T-helper 9 cell (primary cell): ENCODE data around the gene MLPH.
"Not testable (repeated sequence)": the region's sequence is repeated elsewhere in the genome, so short reads cannot be mapped to it uniquely, and the experiment has no call there.

Experiments used
- DNase-seq: peaks from one replicate; pipeline ENCODE4 v3.0.0-alpha.2; 2020

The MLPH gene

DNA sequence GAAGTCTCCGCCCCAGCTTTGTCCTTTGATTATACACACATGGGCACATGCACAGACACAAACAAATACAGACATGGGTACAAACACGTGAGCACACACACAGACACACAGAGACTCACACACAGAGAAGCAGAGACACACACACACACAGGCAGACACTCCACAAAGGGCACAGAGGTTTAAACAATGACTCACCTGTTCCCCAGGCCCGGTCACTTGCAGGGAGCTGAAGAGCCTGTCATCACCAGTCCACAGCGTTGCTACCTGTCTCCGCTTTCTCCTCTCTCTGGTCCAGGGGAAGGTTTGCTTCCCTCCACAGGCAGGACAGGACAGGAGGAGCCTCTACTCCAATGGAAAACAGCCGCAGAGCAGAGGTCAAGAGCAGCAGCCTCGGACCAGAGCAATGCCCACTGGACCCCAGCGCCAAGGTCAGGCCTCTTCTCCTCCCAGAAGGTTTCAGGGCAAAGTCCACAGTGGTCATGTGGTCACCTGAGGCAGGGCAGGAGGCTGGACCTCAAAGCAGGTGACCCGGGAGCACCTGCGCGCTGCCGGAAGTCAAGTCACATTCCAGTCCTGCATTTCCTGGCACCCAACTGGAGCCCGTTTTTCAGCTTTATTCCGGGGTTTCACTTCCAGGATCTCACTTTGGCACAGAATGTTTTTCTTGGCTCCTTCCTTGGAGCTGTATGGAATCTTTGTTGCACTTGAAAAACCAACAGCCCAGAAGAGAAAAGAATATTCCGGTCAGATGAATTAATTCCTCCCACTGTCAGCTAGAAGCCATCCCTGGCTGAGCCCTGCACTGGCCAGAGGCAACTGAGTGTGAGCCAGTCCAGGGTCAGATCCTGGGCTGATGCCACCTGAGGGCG lies 103.5 kb downstream of the MLPH start, which contains the start of gene RAB17:
Gene RAB17 (minus strand): TSS at position 463 of the 869 bp plus-strand sequence. CDS start 4,580 bp downstream, outside the sequence.
- no peak for DNase-seq

DNA sequence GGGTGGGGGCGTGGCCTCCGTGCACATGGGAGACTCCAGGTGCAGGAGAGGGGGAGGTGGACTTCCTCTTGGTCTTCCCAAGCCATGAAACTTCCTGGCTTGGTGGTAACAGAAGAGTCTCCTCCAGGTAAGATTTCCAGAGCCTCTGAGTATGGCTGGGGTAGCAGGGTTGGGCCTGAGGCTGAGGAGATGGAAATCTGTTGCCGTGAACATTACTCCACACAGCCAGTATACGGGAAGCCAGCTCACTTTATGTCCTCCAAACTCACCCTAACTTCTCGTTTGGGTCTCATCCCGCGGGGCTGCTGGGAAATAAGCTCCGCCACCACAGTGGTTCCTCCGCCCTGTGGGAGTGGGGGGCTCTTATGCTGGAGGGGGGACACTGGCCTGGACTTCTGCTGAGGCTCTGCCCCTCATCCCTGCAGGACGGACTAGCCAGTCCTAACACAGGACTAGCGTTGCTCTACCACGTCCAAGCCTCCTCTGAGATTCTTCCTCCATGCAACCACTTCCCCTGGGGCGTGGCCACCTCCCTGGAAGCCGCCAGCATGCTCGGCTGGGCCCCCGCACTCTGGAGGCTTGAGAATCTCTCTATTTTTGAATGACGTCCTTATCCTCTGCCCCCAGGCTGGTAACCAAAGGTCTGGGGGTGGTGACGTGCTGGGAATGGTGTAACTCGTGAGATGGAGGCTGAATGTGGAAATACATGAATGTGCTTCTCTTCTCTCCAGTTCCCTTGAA lies 104.3 kb downstream of the MLPH start:
- DNase-seq: no peak

DNA sequence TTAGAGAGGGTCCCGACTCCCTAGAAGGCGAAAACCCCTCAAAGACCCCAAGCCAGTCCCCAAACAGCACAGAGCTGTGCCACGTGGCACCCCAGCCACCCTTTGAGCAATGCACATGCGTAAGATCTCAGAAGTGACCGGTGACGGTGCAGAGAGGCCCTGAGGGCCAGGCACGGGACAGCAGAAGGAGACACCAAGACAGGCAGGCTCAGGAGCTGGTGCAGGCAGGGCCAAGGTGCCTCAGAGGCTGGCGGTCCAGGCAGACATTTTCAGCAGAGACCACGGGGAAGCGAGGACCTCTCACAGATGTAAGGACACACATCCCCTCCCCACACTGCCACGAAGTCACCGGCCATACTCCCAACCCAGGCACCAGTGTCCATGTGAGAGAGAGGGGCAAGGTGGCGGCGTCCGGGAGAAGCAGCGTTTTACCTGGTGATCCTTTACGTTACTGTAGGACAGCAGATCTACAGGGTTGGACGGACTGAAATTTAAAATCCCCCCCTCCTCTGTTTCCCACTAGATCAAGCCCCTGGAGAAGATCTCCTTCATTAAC lies 105.5 kb downstream of the MLPH start:
- no peak for DNase-seq

DNA sequence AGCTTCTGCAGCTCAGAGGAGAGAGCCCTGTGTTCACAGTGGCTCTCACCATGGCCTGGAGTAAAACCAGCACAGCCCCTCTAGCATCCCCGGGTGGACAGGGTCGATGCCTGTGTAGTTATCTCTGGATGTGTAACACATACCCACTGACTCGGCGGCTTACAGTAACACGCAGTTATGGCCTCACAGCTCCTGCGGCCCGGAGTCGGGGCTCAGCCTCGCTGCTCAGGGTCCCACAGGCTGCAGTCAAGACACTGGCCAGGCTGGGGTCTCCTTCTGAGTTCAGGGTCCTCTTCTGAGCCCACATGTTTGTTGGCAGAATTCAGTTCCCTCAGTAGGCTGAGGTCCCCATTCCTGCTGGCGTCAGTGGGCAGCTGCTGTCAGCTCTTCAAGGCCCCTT lies 106.0 kb downstream of the MLPH start:
- no peak for DNase-seq

DNA sequence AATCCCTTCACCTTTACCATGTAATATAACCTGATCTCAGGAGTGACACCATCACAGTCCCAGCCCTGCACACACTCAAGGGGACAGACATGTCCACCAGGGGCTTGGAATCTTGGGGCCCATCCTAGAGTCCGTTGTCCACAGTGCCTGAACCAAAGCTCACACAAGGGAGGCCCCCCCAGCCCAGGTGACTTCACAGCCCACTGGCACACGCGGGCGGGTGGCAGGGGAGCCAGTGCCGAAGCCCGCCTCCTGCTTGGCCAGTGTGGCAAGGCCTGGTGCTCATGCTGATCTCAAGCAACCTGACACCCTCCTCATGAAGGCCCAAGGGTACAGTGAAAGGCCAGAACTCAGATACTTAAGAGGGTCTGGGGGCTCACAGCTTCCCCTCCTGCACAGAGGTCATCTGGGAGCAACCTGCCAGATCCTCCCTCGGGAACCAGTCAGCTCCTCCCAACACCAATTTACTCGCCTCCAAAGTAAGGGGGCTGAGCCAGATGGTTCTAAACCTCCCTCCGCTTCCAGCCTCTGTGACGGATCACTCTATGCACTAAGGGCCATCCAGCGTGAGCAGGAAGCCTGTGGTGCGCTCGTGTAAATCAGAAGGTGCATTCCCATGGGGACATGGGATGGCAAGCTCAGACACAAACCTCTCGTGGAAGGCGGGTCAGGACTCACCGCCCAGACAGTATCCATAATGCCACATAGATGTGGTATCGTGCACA lies 106.7 kb downstream of the MLPH start:
- DNase-seq: no peak

DNA sequence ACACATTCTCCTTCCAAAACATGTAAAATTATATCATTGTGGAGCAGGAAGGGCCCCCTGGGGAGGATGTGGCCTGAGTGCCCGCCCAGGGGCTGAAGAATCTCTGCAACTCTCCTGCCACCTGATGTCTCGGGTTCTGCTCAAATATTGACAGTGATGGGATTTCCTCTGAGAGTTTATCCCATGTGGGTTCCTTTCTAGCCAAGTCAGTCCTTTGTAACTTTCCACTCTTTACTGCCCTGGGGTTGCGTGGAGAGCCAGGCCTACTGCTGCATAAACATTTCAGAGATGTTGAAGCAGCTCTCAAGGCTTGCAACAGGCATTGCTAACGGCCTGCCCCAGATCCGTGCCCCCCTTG lies 107.4 kb downstream of the MLPH start:
- no peak for DNase-seq

DNA sequence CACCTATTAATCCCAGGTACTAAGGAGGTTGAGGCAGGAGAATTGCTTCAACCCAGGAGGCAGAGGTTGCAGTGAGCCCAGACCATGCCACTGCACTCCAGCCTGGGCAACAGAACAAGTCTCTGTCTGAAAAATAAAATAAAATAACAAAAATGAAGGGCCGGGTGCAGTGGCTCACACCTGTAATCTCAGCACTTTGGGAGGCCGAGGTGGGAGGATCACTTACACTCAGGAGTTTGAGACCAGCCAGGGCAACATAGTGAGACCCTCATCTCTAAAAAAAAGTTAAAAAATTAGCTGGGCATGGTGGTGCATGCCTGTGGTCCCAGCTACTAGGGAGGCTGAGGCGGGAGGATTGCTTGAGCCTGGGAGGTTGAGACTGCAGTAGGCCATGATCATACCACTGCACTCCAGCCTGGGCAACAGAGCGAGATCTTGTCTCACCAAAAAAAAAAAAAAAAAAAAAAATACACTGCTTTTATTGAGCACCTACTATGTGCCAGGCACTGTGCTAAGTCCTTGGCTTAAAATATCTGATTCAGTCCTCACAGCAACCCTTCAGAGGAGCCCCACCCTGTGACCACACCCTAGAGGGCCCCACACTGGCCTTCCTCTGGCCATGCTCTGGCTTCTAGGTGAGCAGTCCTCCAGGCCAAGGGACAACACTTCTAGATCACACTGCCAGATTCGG lies 108.9 kb downstream of the MLPH start:
- not testable (repeated sequence) for DNase-seq

DNA sequence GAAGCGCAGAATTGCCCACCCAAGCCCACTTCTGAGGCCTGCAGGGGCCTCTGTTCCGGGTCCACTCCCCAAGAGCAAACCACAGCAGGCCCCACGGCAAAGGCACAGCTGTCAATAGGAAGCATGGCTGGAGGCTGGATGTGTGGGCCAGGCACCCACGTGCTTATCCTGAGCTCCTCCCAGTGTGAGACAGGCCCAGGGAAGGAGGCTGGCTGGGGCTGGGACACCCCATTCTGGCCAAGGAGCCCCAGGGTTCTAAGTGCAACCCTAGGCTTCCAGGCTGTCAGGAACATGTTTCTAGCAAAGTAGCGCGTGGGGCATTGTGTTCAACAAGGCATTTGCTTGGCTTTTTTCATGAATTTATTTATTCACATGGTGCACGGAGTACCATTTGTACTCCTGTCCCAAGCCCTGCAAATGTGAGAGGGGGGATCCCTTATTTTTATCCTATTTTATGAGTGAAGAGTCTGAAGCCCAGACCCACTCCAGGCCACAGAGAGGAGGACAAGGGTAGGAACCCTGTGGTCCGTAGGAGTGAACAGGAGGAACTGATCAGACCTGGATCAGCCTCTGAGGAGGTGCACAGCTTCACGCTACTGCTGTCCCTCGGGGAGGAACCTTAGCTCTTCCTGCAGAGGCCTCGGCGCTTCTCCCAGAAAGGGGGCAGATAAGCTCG lies 109.6 kb downstream of the MLPH start:
- DNase-seq: no peak

DNA sequence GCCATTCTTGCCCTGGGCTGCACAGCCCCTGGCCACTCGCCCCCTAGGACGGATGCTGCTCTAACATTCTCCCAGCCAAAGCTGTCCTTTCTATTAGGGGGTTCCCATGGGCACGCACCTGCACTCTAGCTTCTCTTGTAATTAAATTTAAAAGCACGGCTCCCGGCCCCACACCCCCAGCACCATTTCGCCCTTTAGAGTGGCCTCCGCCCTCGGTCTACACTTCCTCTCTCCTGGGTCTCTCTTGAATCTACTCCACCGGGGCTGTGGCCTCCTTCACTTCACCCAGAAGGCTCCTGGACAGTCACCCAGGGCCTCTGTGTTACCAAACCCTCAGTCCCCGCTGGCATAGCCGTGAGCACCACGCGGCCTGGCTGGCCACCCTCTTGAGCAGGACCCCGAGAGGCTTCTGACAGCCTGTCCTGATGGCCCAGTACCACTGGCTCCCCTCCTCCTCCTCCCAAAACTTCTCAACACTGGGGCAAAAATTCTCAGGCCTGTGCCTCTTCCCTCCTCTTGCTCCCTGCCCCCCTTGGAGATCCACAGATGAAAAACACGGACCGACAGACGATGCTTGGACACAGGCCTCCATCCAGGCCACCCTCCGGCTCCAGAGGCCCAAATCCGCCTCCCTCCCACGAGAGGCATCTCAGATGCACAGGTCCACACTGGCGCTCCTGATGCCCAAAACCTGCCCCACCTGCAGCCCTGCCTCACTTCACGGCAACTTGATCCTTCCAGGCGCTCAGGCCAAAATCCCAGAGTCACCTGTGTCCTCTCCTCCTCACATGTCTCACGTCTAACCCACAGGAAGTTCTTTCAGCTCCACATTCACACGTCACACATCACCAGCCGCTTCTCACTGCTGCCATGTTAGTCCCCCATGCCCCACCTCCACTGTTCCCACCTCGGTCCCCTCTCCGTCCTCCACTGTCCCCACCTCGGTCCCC lies 110.4 kb downstream of the MLPH start:
- no peak for DNase-seq

DNA sequence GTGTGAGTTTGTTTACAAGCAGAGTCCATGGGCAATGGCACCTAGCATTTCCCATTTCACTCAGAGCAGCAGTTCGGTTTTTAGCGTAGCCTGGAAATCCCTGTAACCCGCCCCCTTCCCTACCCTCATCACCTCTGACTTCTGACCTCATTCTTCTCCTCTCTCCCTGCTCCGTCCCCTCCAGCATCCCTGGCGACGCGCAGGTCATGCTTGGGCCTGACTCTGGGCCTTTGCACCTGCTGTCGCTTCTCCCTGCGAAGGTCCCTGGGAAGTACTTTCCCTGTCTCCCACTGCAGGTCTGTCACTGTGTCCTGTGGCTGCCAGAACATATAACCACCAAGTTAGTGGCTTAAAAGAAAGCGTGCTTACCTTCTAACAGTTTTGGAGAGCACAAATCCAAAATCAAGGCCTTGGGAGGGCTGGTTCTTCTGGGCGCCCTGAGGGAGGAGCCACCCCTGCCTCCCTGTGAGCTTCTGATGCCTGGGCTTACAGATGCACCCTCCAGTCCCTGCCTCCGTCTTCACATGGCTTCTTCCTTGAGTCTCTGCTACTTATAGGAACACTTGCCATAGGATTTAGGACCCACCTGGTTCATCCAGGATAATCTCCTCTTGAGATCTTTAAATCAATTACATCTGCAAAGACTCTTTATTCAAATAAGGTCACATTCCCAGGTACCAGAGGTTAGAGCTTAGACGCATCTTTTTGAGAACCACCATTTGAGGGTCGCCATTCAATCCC lies 111.6 kb downstream of the MLPH start:
- DNase-seq: no peak

DNA sequence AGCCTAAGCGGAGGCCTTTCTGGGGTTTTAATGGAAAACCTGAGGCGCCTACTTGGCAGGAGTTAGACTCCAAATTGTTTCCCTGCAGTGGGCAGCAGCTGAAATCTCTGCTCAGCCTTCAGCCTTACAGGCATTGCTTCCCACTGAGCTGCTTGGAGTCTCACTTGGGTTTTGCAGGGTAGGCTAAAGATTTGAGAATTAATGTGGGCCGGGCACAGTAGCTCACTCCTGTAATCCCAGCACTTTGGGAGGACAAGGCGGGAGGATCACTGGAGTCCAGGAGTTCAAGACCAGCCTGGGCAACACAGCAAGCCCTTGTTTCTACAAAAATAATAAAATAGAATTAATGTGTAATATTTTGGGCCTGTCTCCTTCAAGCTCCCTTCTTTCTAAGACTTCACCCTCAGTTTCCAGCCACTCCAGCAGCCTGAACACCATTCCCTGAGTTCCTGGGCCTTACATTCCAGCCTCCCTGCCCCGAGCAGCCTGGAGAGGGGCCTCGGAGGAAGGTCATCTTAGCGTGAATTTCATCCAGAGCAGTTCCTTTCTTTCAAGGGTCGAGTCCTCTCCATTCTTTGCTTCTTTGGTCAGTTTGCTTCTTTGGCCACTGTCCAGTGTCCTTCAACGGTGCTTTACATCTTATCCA lies 112.5 kb downstream of the MLPH start:
- no peak for DNase-seq

DNA sequence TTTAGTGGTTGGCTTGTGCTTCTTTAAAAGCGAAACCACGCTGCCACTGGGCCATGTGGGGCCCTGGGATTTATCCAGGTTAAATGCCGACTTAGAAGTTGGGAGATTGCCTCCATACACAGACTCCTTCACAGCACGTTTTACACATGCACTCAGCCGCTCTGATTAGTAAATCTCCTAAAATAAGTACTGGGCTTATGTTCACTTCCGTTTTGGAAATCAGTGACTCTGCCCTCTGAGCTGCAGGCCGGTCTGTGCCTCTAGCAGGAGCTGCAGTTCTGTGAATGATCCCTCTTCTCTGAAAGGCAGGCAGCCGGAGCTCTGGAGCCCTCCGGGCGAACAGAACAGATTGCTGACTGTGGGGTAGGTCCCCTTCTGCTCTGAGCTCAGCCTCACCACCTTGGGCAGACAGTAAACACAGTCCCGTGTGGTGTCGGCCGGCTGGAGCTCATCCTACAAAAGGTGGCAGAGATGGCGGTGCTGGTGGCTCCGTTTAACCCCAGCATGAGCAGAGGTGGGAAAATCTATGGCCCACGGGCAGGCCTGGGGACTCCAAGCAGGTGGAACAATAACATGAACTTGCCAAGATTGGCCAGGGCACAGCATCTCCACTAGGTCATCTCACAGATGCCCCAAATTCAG lies 113.3 kb downstream of the MLPH start:
- DNase-seq: no peak

DNA sequence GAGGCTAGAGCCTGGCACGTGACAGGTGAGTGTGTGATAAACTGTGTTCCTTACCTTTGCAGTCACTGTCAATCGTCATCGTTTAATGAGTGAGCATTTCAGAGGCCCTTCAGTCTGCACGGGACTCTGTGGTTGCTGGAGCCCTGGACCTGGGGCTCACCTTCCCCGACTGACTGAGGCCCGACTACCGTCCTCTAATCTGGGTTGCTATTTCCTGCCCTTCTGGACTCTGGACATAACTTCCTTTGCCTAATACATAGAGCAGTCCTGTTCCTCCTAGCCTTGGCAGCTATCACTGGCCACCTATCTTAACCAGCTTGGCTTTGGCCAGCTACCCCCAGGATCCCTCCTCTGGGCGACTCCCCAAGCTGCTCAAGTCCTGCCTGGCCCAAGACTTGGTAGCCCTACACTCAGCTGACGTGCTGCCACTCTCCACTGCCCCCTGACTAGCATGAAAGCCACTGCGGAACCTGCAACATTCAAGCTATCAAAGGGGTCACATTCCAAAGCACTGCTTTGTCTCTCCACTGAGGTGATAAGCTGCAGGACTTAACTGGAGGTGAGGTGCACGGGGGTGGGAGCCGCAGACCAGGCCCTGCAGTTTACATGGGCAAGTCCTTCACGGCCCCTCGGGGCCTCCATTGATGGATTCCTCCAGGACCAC lies 114.5 kb downstream of the MLPH start:
- no peak for DNase-seq

DNA sequence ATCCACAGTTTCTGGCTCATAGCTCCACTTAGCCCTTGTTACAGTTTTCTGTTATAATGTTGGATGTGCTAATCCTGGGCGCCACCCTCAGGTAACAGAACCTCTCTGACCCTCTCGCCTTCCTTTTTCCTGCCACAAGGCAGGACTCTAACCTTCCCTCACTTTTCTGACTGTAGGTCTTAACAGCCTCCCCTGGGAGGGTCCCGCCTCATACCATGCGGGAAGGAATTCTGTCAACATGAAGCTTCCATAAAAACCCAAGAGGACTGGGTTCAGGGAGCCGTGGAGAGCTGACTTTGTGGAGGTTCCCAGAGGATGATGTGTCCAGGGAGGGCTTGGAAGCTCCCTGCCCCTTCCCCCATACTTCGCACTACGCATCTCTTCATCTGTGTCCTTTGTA lies 115.4 kb downstream of the MLPH start:
- DNase-seq: no peak

DNA sequence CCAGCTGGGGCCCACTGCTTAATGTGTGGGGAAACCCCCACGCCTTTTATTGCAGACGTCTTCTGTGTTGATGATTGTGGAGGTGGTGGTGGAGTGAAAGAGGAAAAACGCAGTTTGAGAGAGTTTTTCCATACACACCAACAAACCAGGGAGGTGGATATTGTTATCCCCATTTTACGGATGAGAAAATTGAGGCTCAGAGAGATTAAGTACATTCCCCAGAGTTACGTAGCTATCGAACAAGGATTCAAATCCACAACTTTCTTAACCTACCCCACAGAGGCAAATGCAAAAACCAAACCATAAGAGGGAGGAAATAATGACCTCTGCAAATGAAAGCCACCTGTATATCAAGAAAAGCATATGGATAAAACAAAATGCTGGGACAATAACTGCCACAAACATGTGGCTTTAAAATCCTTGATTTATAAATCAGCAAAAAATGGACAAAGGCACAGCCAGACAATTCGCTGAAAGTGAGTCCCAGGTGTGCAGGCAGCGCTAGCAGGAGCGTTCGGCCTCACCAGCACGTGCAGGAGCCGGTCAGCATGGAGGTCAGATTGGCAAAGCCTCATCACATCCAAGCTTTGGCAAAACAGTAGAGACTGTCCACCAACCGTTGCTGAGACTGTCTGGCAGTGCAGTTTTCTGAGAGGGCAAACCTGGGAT lies 116.1 kb downstream of the MLPH start:
- DNase-seq: no peak

DNA sequence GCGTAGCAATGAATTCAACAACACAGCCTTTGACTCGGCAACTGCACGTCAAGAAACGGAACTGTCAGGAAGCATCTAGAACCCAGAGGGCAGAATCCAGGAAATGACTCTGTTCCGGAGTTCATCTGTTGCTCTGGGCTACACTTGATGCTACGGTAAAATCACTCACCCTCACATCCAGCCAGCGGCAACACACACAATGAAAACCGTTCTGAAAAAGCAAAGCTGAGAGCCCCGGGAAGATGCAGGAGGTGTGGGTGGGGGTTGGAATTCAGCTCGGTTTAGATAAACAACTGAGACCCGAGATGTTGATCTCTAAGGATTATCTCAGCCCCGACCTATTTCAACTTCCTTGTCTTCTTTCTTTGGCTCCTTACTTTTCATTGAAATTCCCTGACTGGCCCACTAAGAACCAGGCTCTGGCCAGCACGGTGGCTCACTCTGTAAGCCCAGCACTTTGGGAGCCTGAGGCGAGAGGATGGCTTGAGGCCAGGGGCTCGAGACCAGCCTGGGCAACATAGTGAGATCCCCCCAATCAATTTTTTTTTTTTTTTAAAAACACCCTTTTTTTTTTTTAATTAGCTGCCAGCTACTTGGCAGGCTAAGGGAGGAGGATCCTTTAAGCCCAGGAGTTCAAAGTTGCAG lies 116.8 kb downstream of the MLPH start:
- peak; percentile 41 for DNase-seq

DNA sequence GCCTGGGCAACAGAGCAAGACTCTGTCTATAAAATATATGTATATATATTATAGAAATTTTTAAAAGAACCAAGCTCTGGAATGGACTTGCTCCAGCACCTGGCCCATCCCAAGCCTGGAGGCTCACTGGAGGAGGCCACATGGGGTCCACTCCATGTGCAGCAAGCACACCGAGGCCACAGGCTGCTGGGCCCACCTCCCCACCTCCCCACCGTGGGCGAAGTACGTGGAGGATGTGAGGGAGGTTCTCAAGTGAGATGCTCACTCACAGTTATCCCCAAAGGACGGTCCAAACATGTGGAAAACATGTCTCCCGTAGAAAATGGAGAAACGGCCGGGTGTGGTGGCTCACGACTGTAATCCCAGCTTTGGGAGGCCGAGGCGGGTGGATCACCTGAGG lies 117.3 kb downstream of the MLPH start:
- no peak for DNase-seq
